PC-9 (cell line): ENCODE measurements around the gene ATG16L1.

Source experiments
- EZH2 ChIP-seq: fragments of 200-600 bp; sonication (generic); IDR thresholded peaks from 2 replicates; pipeline ENCODE4 v1.8.0; 2017; ENCODE audit warnings: antibody characterized with exemption, low read depth
- TF ChIP-seq, protein P1 (sequence below): fragments of 200-600 bp; sonication (generic); conservative IDR thresholded peaks from 2 replicates; pipeline ENCODE4 v1.6.1; 2017; ENCODE audit warnings: mixed run types, antibody characterized with exemption, mild to moderate bottlenecking, moderate library complexity

DNA sequence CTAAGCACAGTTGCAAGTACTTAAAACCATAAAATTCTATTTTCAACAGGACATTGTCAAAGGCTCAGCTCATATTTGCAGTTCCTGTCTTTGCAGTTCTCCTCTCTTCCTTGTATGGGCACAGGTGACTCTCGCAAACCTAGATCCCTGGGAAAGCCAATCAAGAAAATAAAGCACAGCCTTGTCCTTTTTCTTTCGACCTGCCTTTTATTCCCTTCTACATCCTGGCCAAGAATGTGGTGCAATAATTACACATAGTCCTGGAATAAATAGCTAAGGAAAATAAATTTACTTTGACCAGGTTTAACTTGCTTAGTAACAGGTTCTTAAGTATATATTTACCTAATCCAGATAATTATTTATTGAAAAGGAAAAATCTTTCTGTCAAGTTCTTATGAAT, 20.2 kb downstream of the ATG16L1 start:
- TF ChIP-seq, protein P1, sequence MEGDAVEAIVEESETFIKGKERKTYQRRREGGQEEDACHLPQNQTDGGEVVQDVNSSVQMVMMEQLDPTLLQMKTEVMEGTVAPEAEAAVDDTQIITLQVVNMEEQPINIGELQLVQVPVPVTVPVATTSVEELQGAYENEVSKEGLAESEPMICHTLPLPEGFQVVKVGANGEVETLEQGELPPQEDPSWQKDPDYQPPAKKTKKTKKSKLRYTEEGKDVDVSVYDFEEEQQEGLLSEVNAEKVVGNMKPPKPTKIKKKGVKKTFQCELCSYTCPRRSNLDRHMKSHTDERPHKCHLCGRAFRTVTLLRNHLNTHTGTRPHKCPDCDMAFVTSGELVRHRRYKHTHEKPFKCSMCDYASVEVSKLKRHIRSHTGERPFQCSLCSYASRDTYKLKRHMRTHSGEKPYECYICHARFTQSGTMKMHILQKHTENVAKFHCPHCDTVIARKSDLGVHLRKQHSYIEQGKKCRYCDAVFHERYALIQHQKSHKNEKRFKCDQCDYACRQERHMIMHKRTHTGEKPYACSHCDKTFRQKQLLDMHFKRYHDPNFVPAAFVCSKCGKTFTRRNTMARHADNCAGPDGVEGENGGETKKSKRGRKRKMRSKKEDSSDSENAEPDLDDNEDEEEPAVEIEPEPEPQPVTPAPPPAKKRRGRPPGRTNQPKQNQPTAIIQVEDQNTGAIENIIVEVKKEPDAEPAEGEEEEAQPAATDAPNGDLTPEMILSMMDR = no peak
- no peak for TF ChIP-seq EZH2
